WTC11 (cell line): ENCODE results near the gene TEK. TPM values are rescaled to one million over a fixed set of nuclear protein-coding genes. Genes with fewer than 3 reads are reported as not detected.

Source experiments
- ATAC-seq: fragments of 200-7000 bp; cut with Tn5 transposase; 2 replicates; pipeline ENCODE4 v1.10.0; 2021; ENCODE audit warnings: mild to moderate bottlenecking, moderate library complexity
- CTCF ChIA-PET: fragments of 300-600 bp; sonication (Branson Sonifier 250); formaldehyde crosslinking; loops from one replicate; lab custom pipeline; 2021; ENCODE audit warnings: antibody characterized with exemption; lab: Charles Lee
- POLR2A ChIA-PET: fragments of 350-600 bp; sonication (Branson Sonifier 250); formaldehyde crosslinking; loops from one replicate; lab custom pipeline; 2021; ENCODE audit warnings: antibody characterized with exemption; lab: Charles Lee
- DNase-seq: peaks from one replicate; pipeline ENCODE4 v3.0.0; 2021; ENCODE audit warnings: low spot score
- H3K27ac Mint-ChIP-seq: 2 replicates; pipeline ENCODE4 v1.8.0; 2021; ENCODE audit warnings: mixed read lengths
- H3K27me3 Mint-ChIP-seq: 2 replicates; pipeline ENCODE4 v1.8.0; 2021; ENCODE audit warnings: low read depth, mild to moderate bottlenecking, moderate library complexity, mixed read lengths
- H3K36me3 Mint-ChIP-seq: 2 replicates; pipeline ENCODE4 v1.8.0; 2021; ENCODE audit warnings: mixed read lengths
- H3K4me1 Mint-ChIP-seq: 2 replicates; pipeline ENCODE4 v1.8.0; 2022; ENCODE audit warnings: mixed read lengths
- H3K4me3 Mint-ChIP-seq: 2 replicates; pipeline ENCODE4 v1.8.0; 2021; ENCODE audit warnings: mild to moderate bottlenecking, moderate library complexity, mixed read lengths
- H3K9me3 Mint-ChIP-seq: 2 replicates; pipeline ENCODE4 v1.8.0; 2021; ENCODE audit warnings: mixed read lengths
- ATF1 ChIP-seq: sonication (generic); formaldehyde crosslinking; IDR thresholded peaks from 2 replicates; pipeline ENCODE4 v1.8.1; 2023; ENCODE audit warnings: mild to moderate bottlenecking, moderate library complexity, missing genetic modification reagents
- ATF6 ChIP-seq: sonication (generic); formaldehyde crosslinking; IDR thresholded peaks from 2 replicates; pipeline ENCODE4 v1.8.1; 2023; ENCODE audit warnings: mild to moderate bottlenecking, missing genetic modification reagents
- CDX4 ChIP-seq: fragments of 250-450 bp; sonication (Bioruptor Pico); IDR thresholded peaks from 2 replicates; pipeline ENCODE4 v1.9.0; 2021; ENCODE audit warnings: moderate library complexity, mild to moderate bottlenecking, inconsistent platforms, borderline replicate concordance
- CREB1 ChIP-seq: sonication (generic); formaldehyde crosslinking; IDR thresholded peaks from 2 replicates; pipeline ENCODE4 v1.8.0; 2023; ENCODE audit warnings: mild to moderate bottlenecking, missing genetic modification reagents
- CTCF ChIP-seq: fragments of 200-600 bp; IDR thresholded peaks from 2 replicates; pipeline ENCODE4 v1.8.0; 2022; ENCODE audit warnings: antibody characterized with exemption
- JUN ChIP-seq: sonication (generic); formaldehyde crosslinking; IDR thresholded peaks from 2 replicates; pipeline ENCODE4 v1.8.0; 2023; ENCODE audit warnings: mild to moderate bottlenecking, missing genetic modification reagents
- KAT7 ChIP-seq: sonication (generic); formaldehyde crosslinking; IDR thresholded peaks from 2 replicates; pipeline ENCODE4 v1.8.1; 2023; ENCODE audit warnings: missing genetic modification reagents, mild to moderate bottlenecking, borderline replicate concordance
- MAX ChIP-seq: sonication (generic); formaldehyde crosslinking; IDR thresholded peaks from 2 replicates; pipeline ENCODE4 v1.8.0; 2022; ENCODE audit warnings: mild to moderate bottlenecking, missing genetic modification reagents
- NR1H2 ChIP-seq: sonication (generic); formaldehyde crosslinking; IDR thresholded peaks from 2 replicates; pipeline ENCODE4 v1.9.0; 2021; ENCODE audit warnings: mild to moderate bottlenecking, moderate library complexity, missing genetic modification reagents
- PRRX2 ChIP-seq: fragments of 250-450 bp; sonication (Bioruptor Pico); IDR thresholded peaks from 2 replicates; pipeline ENCODE4 v1.8.0; 2021; ENCODE audit warnings: mild to moderate bottlenecking
- SP1 ChIP-seq: sonication (generic); formaldehyde crosslinking; conservative IDR thresholded peaks from 2 replicates; pipeline ENCODE4 v1.8.1; 2022; ENCODE audit warnings: missing genetic modification reagents
- STAT6 ChIP-seq: sonication (generic); formaldehyde crosslinking; conservative IDR thresholded peaks from 2 replicates; pipeline ENCODE4 v1.8.1; 2023; ENCODE audit warnings: mild to moderate bottlenecking, low read depth, missing genetic modification reagents, moderate library complexity
- USF1 ChIP-seq: sonication (generic); formaldehyde crosslinking; IDR thresholded peaks from 2 replicates; pipeline ENCODE4 v1.8.0; 2022; ENCODE audit warnings: mild to moderate bottlenecking, missing genetic modification reagents
- USF2 ChIP-seq: sonication (generic); formaldehyde crosslinking; IDR thresholded peaks from 2 replicates; pipeline ENCODE4 v1.8.1; 2023; ENCODE audit warnings: mild to moderate bottlenecking, missing genetic modification reagents, moderate library complexity
- ZBTB21 ChIP-seq: sonication (generic); formaldehyde crosslinking; IDR thresholded peaks from 2 replicates; pipeline ENCODE4 v1.8.1; 2023; ENCODE audit warnings: mild to moderate bottlenecking, missing genetic modification reagents, borderline replicate concordance
- ZBTB43 ChIP-seq: sonication (generic); formaldehyde crosslinking; IDR thresholded peaks from 2 replicates; pipeline ENCODE4 v1.8.1; 2023; ENCODE audit warnings: mild to moderate bottlenecking, missing genetic modification reagents
- ZNF219 ChIP-seq: sonication (generic); formaldehyde crosslinking; IDR thresholded peaks from 2 replicates; pipeline ENCODE4 v1.8.0; 2023; ENCODE audit warnings: missing genetic modification reagents, mild to moderate bottlenecking, borderline replicate concordance
- total RNA-seq: library from RNA; stranded (reverse); gene quantifications from 3 replicates; pipeline ENCODE4 v1.2.3, GENCODE V29; 2021

The TEK gene
- total RNA-seq, 1 experiment from 2014 or later, result 3.1 TPM

DNA sequence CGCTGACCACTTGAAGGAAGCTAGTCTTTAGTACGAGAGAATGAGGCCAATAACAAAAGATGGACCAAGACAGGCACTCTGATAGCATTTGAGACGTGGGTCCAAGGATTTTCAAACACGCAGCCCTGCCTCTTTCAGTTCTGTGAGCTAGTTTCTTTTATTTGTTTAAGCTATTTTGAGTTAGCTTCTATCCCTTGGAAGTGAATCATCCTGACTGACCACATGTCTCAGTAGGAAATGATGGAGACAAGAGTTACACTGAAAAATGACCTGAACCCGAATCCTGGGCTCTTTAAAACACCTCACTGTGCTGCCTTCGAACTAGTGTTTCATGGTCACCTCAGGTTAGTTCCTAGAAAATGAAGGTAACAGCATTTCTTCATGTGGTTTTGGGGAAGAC, 9.9 kb downstream of the TEK start:
- Mint-ChIP-seq H3K36me3 (no peaks in the 10 kb centered on the region), H3K9me3 (no peaks in the 10 kb centered on the region), H3K4me1 (peaks cover 18% of the 10 kb centered on the region), H3K27ac (no peak overlapping the region), H3K4me3 (no peak overlapping the region), H3K27me3 (no peaks in the 10 kb centered on the region)
- POLR2A ChIA-PET, result no interaction called here
- DNase-seq (no peak), ATAC-seq (no peak)
- CTCF ChIA-PET, result interaction anchor here (0.5 kb wide), 1 partner anchor 433 kb away, joined by 3 read pairs; no protein-coding TSS in a partner anchor
- no peak for TF ChIP-seq ATF1
- no peak for TF ChIP-seq CTCF
- TF ChIP-seq ZBTB21, result no peak
- no peak for TF ChIP-seq JUN (CRISPR knock-in tag)
- TF ChIP-seq ZNF219, result no peak
- no peak for TF ChIP-seq USF1 (CRISPR knock-in tag)
- no peak for TF ChIP-seq CREB1 (CRISPR knock-in tag)
- TF ChIP-seq KAT7 (CRISPR knock-in tag), result no peak

DNA sequence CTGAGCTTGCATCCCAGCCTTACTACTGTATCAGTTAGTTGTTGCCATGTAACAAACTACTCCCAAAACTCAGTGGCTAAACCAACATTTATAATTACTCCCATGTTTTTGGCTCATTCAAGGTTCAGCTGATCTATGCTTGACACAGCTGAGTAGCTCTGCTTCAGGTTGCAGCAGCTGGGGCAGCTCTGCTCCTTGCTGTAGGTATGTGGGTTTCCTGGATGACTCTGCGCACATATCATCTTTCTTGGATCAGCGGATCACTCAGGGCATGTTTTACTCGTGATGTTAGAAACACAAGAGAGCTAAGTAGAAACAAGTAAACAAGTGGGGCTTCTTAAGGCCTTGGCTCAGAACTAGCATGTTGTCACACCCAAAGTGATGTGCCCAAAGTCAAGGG, 15.1 kb downstream of the TEK start:
- Mint-ChIP-seq H3K27me3 (no peaks in the 10 kb centered on the region), H3K9me3 (no peaks in the 10 kb centered on the region), H3K4me3 (no peak overlapping the region), H3K27ac (no peak overlapping the region), H3K36me3 (no peaks in the 10 kb centered on the region), H3K4me1 (peaks cover 12% of the 10 kb centered on the region)
- ChIA-PET POLR2A (no interaction called here), CTCF (no interaction called here)
- TF ChIP-seq MAX (CRISPR knock-in tag) (no peak), CTCF (no peak), PRRX2 (CRISPR knock-in tag) (no peak), CDX4 (CRISPR knock-in tag) (no peak), ZBTB43 (CRISPR knock-in tag) (no peak)
- DNase-seq, result no peak
- no peak for ATAC-seq

DNA sequence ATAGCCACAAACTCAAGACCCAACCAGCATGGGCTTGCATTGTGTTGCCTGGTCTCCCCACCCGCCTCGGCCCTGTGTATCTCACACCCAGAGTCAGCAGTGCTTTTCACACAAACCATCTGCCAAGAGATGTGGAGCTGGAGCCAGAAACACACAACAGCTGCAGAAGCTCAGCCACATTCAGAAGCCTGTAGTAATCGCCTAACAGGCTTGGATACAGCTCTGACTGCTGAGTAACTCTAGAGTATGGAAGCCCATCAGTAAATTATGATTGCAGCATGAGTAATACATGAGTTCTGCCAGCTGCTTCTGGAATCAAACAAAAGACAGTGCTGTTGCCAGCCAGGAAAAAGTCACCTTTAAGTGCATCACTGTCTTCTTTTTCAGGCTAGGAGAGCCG, 16.0 kb downstream of the TEK start:
- no peak overlapping the region for H3K27ac Mint-ChIP-seq
- ChIA-PET CTCF (no interaction called here), POLR2A (interaction anchor here (1.4 kb wide), 1 partner anchor 19 kb away, joined by 3 read pairs; no protein-coding TSS in a partner anchor)
- no peaks in the 10 kb centered on the region for H3K9me3 Mint-ChIP-seq
- ATAC-seq, result no peak
- H3K4me3 Mint-ChIP-seq, result no peak overlapping the region
- no peak for DNase-seq
- TF ChIP-seq NR1H2 (no peak), ATF1 (no peak), CREB1 (CRISPR knock-in tag) (no peak), PRRX2 (CRISPR knock-in tag) (no peak), SP1 (CRISPR knock-in tag) (no peak), ATF6 (CRISPR knock-in tag) (no peak), USF2 (no peak), STAT6 (CRISPR knock-in tag) (no peak)
- H3K4me1 Mint-ChIP-seq, result peaks cover 16% of the 10 kb centered on the region
- no peaks in the 10 kb centered on the region for H3K27me3 Mint-ChIP-seq
- H3K36me3 Mint-ChIP-seq, result no peaks in the 10 kb centered on the region
